Neuronal stem cell (in vitro differentiated cells): ENCODE data around the gene SPATS2L.

Experiments used
- DNase-seq: peaks from one replicate; pipeline ENCODE4 v3.0.0-alpha.2; 2013; ENCODE audit warnings: low spot score
- H2AFZ ChIP-seq: one replicate; pipeline ENCODE4 v1.6.1; 2013; ENCODE audit warnings: mild to moderate bottlenecking, low read length, inconsistent platforms
- H2AK5ac ChIP-seq: 2 replicates; pipeline ENCODE4 v1.6.1; 2013; ENCODE audit warnings: low read depth, mild to moderate bottlenecking, inconsistent platforms, low read length, moderate library complexity, mixed read lengths
- H2BK120ac ChIP-seq: 2 replicates; pipeline ENCODE4 v1.6.1; 2013; ENCODE audit warnings: low read depth, mild to moderate bottlenecking, inconsistent platforms, low read length, moderate library complexity, mixed read lengths
- H2BK12ac ChIP-seq: one replicate; pipeline ENCODE4 v1.6.1; 2013; ENCODE audit warnings: low read length, inconsistent platforms
- H2BK15ac ChIP-seq: 2 replicates; pipeline ENCODE4 v1.6.1; 2013; ENCODE audit warnings: mild to moderate bottlenecking, low read length, inconsistent platforms, mixed read lengths
- H2BK5ac ChIP-seq: one replicate; pipeline ENCODE4 v1.6.1; 2013; ENCODE audit warnings: inconsistent platforms, mild to moderate bottlenecking, low read length, moderate library complexity
- H3K14ac ChIP-seq: one replicate; pipeline ENCODE4 v1.6.1; 2013; ENCODE audit warnings: low read length, inconsistent platforms
- H3K18ac ChIP-seq: 2 replicates; pipeline ENCODE4 v1.6.1; 2013; ENCODE audit warnings: low read length, inconsistent platforms
- H3K23ac ChIP-seq: 2 replicates; pipeline ENCODE4 v1.6.1; 2013; ENCODE audit warnings: low read depth, mild to moderate bottlenecking, mixed read lengths, low read length, inconsistent platforms; ENCODE audit not compliant: poor library complexity
- H3K27ac ChIP-seq: replicated peaks from 3 replicates; pipeline ENCODE4 v1.5.1; 2013; ENCODE audit warnings: low read length, inconsistent platforms
- H3K27me3 ChIP-seq, 3 experiments: 2 replicates each; pipeline ENCODE4 v1.6.1; 2013; ENCODE audit warnings: low read length in 3 of 3, mild to moderate bottlenecking in 2 of 3, inconsistent platforms in 1 of 3, low read depth in 1 of 3, mixed read lengths in 1 of 3, moderate library complexity in 1 of 3; ENCODE audit not compliant: control insufficient read depth in 3 of 3, insufficient read depth in 3 of 3
- H3K36me3 ChIP-seq, 2 donors: replicated peaks in 1 of 2; 2 replicates each; pipeline ENCODE4 v1.6.1; 2013; ENCODE audit warnings: low read length in 2 of 2; ENCODE audit not compliant: control insufficient read depth in 2 of 2, insufficient read depth in 2 of 2
- H3K4ac ChIP-seq: 2 replicates; pipeline ENCODE4 v1.6.1; 2013; ENCODE audit warnings: inconsistent platforms, mild to moderate bottlenecking, low read length, moderate library complexity
- H3K4me1 ChIP-seq, 2 donors: 1 replicate in 1 of 2; 2 replicates in 1 of 2; pipeline ENCODE4 v1.6.1; 2013; ENCODE audit warnings: low read length in 2 of 2, low read depth in 1 of 2; ENCODE audit not compliant: control insufficient read depth in 2 of 2, insufficient read depth in 1 of 2
- H3K4me2 ChIP-seq: one replicate; pipeline ENCODE4 v1.6.1; 2013; ENCODE audit warnings: mild to moderate bottlenecking, low read length, inconsistent platforms; ENCODE audit not compliant: insufficient read depth, poor library complexity, severe bottlenecking
- H3K4me3 ChIP-seq, 2 donors: 2 replicates each; pipeline ENCODE4 v1.5.1; 2013; ENCODE audit warnings: low read length in 2 of 2, mild to moderate bottlenecking in 2 of 2, inconsistent platforms in 1 of 2, moderate library complexity in 1 of 2
- H3K79me1 ChIP-seq: one replicate; pipeline ENCODE4 v1.6.1; 2013; ENCODE audit warnings: low read depth, mild to moderate bottlenecking, inconsistent platforms, low read length, moderate library complexity
- H3K9ac ChIP-seq: one replicate; pipeline ENCODE4 v1.6.1; 2013; ENCODE audit warnings: mild to moderate bottlenecking, low read depth, low read length, inconsistent platforms; ENCODE audit not compliant: poor library complexity
- H3K9me3 ChIP-seq, 2 donors: replicated peaks in 1 of 2; 2 replicates each; pipeline versions ENCODE3 to v1.6.1; 2013; ENCODE audit warnings: low read length in 2 of 2, mild to moderate bottlenecking in 2 of 2, inconsistent platforms in 1 of 2, low read depth in 1 of 2, mixed read lengths in 1 of 2, moderate library complexity in 1 of 2; ENCODE audit not compliant: control insufficient read depth in 2 of 2, insufficient read depth in 1 of 2
- H4K8ac ChIP-seq: one replicate; pipeline ENCODE4 v1.6.1; 2013; ENCODE audit warnings: low read depth, mild to moderate bottlenecking, inconsistent platforms, low read length, moderate library complexity
- H4K91ac ChIP-seq: one replicate; pipeline ENCODE4 v1.6.1; 2013; ENCODE audit warnings: low read length, low read depth, mild to moderate bottlenecking, inconsistent platforms; ENCODE audit not compliant: poor library complexity
- WGBS, 2 donors: extraction: QIAGEN DNeasy Blood & Tissue Kit; methylation state at CpG; one replicate each; pipeline ENCODE4 v1.1.7; 2013; ENCODE audit warnings: missing lambda C conversion rate in 2 of 2, mixed read lengths in 1 of 2; ENCODE audit not compliant: insufficient read length in 2 of 2, insufficient replicate concordance in 1 of 2; ENCODE audit errors: extremely low coverage in 2 of 2; 5-methylcytosine and 5-hydroxymethylcytosine counted together

The SPATS2L gene

GRCh38 chr2:200321780-200322534, 15.5 kb downstream of the SPATS2L start:
- Histone ChIP-seq H3K4me3 (no peak overlapping the region), H2AFZ (no peak overlapping the region), H3K18ac (no peak overlapping the region), H2BK5ac (no peak overlapping the region), H3K14ac (no peak overlapping the region), H3K4me1 (peaks cover 9 to 24% of the 10 kb centered on the region in 2 donors), H2BK120ac (no peak overlapping the region), H2AK5ac (no peak overlapping the region), H3K4me2 (no peak overlapping the region), H3K27ac (no peak overlapping the region), H2BK15ac (no peak overlapping the region), H3K27me3 (no peaks in the 10 kb centered on the region), H3K23ac (no peak overlapping the region), H3K79me1 (no peaks in the 10 kb centered on the region), H2BK12ac (no peak overlapping the region), H4K8ac (no peak overlapping the region), H4K91ac (no peak overlapping the region), H3K9me3 (peaks cover 0 to 3% of the 10 kb centered on the region in 2 donors), H3K9ac (no peak overlapping the region), H3K4ac (no peak overlapping the region), H3K36me3 (no peaks in the 10 kb centered on the region)
- WGBS, 2 donors: no CpG with 5 or more reads among the region's 6 CpGs
- DNase-seq: no peak

- H2AFZ ChIP-seq: no peak overlapping the region
- H2BK15ac ChIP-seq: no peak overlapping the region
- no peak overlapping the region for H2AK5ac ChIP-seq
- H3K18ac ChIP-seq: no peak overlapping the region
- no peak for DNase-seq
- no peak overlapping the region for H3K4me2 ChIP-seq
- H3K14ac ChIP-seq: no peak overlapping the region
- no peak overlapping the region for H4K8ac ChIP-seq
- H3K9ac ChIP-seq: no peak overlapping the region
- no peak overlapping the region for H4K91ac ChIP-seq
- H2BK120ac ChIP-seq: no peak overlapping the region
- H3K36me3 ChIP-seq: no peaks in the 10 kb centered on the region
- H3K4me1 ChIP-seq: peaks cover 9 to 22% of the 10 kb centered on the region in 2 donors
- no peaks in the 10 kb centered on the region for H3K79me1 ChIP-seq
- no peak overlapping the region for H3K23ac ChIP-seq
- no CpG with 5 or more reads among the region's 1 CpG for WGBS, 2 donors
- peaks cover 0 to 3% of the 10 kb centered on the region in 2 donors for H3K9me3 ChIP-seq
- H2BK5ac ChIP-seq: no peak overlapping the region
- H3K27ac ChIP-seq: no peak overlapping the region
- no peak overlapping the region for H3K4ac ChIP-seq
- no peaks in the 10 kb centered on the region for H3K27me3 ChIP-seq
- H3K4me3 ChIP-seq: no peak overlapping the region
- H2BK12ac ChIP-seq: no peak overlapping the region
These were observed 16.1 kb downstream of the SPATS2L start for GRCh38 chr2:200322607-200323006.

GRCh38 chr2:200324362-200324761, 17.9 kb downstream of the SPATS2L start:
- Histone ChIP-seq H3K27ac (no peak overlapping the region), H4K91ac (no peak overlapping the region), H3K27me3 (no peaks in the 10 kb centered on the region), H3K36me3 (no peaks in the 10 kb centered on the region), H3K79me1 (no peaks in the 10 kb centered on the region), H2AK5ac (no peak overlapping the region), H2BK5ac (no peak overlapping the region), H4K8ac (no peak overlapping the region), H3K9ac (no peak overlapping the region), H3K4me1 (peaks cover 6 to 10% of the 10 kb centered on the region in 2 donors), H3K18ac (no peak overlapping the region), H2BK12ac (no peak overlapping the region), H3K4me2 (no peak overlapping the region), H3K4ac (no peak overlapping the region), H3K23ac (no peak overlapping the region), H2BK120ac (no peak overlapping the region), H3K9me3 (no peaks in the 10 kb centered on the region), H2AFZ (no peak overlapping the region), H3K14ac (no peak overlapping the region), H3K4me3 (no peak overlapping the region), H2BK15ac (no peak overlapping the region)
- DNase-seq: no peak
- WGBS, 2 donors: no CpG with 5 or more reads among the region's 1 CpG

GRCh38 chr2:200329384-200329783, 22.9 kb downstream of the SPATS2L start:
- H2BK5ac ChIP-seq: no peak overlapping the region
- no peak overlapping the region for H3K14ac ChIP-seq
- H3K9ac ChIP-seq: no peak overlapping the region
- H2BK15ac ChIP-seq: no peak overlapping the region
- H3K27me3 ChIP-seq: no peaks in the 10 kb centered on the region
- no peak overlapping the region for H2AK5ac ChIP-seq
- H2BK12ac ChIP-seq: no peak overlapping the region
- H3K9me3 ChIP-seq: no peaks in the 10 kb centered on the region
- H3K4me3 ChIP-seq: no peak overlapping the region
- no peak overlapping the region for H3K27ac ChIP-seq
- H4K91ac ChIP-seq: no peak overlapping the region
- H2AFZ ChIP-seq: no peak overlapping the region
- H3K79me1 ChIP-seq: no peaks in the 10 kb centered on the region
- H3K4me2 ChIP-seq: no peak overlapping the region
- H4K8ac ChIP-seq: no peak overlapping the region
- peak overlapping the region; percentile 44 for H3K18ac ChIP-seq
- H3K36me3 ChIP-seq: peaks cover 0 to 15% of the 10 kb centered on the region in 2 donors
- no peak overlapping the region for H3K4ac ChIP-seq
- H2BK120ac ChIP-seq: no peak overlapping the region
- DNase-seq: no peak
- WGBS, 2 donors: no CpG with 5 or more reads among the region's 2 CpGs
- no peak overlapping the region for H3K23ac ChIP-seq
- H3K4me1 ChIP-seq: peaks cover 0 to under 1% of the 10 kb centered on the region in 2 donors
